Lower lobe of right lung (tissue), 2 donors: ENCODE data around the gene KCNA1. TPM values are rescaled to one million over a fixed set of nuclear protein-coding genes. Genes with fewer than 3 reads are reported as not detected.

Source experiments
- ATAC-seq, 2 donors: fragments of 200-7000 bp; cut with Tn5 transposase; one replicate each; pipeline ENCODE4 v1.9.1; 2020 to 2022; ENCODE audit warnings: mild to moderate bottlenecking in 2 of 2, moderate library complexity in 2 of 2
- DNase-seq: peaks from one replicate; pipeline ENCODE4 v3.0.0-alpha.2; 2020
- H3K27ac ChIP-seq: fragments of 200-600 bp; one replicate; pipeline ENCODE4 v1.8.0; 2022
- H3K27me3 ChIP-seq: fragments of 200-600 bp; one replicate; pipeline ENCODE4 v1.8.0; 2022; ENCODE audit warnings: low read depth
- H3K36me3 ChIP-seq: fragments of 200-600 bp; one replicate; pipeline ENCODE4 v1.8.0; 2022; ENCODE audit warnings: mild to moderate bottlenecking
- H3K4me1 ChIP-seq: fragments of 200-600 bp; one replicate; pipeline ENCODE4 v1.8.0; 2022
- H3K4me3 ChIP-seq: fragments of 200-600 bp; one replicate; pipeline ENCODE4 v1.8.0; 2022; ENCODE audit warnings: mild to moderate bottlenecking
- H3K9me3 ChIP-seq: fragments of 200-600 bp; one replicate; pipeline ENCODE4 v1.8.0; 2022
- CTCF ChIP-seq: fragments of 200-600 bp; IDR thresholded peaks from one replicate; pipeline ENCODE4 v1.8.0; 2022; ENCODE audit warnings: antibody characterized with exemption, mild to moderate bottlenecking
- intact Hi-C: fragments of 100-400 bp; cut with DNase I; formaldehyde crosslinking; loops from one replicate; pipeline ENCODE4 v1.11.0; 2022
- long read RNA-seq: library from polyadenylated mRNA; unstranded; transcript quantifications from one replicate; pipeline ENCODE4 v2.0.0, GENCODE V29; 2021
- total RNA-seq: library from RNA; stranded (reverse); fragmentation: NEBNext Ultra II Directional; extraction: Animal tissue kit (Norgen Biotek cat#: 25700); gene quantifications from one replicate; pipeline ENCODE4 v1.2.1, GENCODE V29; 2021
- donor health status: DM: no; HTN: yes; CAD: no; lungs with severe emphysema.

KCNA1 gene
- not detected for total RNA-seq
- long read RNA-seq = 0 reads

DNA sequence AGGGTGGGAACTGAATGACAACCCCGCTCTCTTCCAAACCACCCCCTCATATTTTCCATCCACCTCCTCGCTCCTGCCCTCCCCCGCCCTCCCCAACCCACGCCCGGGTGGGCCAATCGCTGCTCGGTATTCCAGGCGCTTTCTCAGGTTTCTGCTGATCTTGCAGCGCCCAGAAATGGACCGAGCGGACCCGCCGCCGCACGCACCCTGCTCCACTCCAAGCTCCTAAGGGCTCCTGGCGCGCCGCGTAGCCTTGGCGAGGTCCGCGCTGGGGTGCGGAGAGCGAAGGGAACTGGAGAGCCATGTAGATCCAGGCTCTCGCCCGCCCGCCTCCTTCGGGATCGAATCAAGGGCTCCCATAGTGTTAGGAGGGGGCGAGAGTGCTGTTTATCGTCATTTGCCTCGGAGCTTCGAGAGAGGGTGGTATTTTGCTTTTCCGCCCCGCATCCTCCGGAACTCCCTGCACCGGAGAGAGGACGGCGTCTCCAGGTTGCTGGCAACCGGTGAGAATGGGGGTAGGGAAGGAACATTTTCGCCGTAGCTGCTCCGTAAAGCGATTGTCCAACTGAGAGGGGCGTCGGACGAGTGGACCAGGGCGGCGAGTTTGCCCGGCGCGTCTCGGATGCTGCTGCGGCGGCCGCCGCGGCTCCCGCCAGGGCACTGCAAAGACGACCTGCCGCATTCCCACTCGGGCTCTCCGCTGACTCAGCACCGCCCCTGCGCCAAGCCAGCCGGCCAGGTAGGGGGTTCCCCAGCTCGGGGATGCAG lies at the start of gene KCNA1:
Gene KCNA1 (plus strand): TSS at position 172 of the 768 bp plus-strand sequence. CDS start 1,474 bp downstream, outside the sequence.
- Histone ChIP-seq H3K36me3 (no peaks in the 10 kb centered on the region), H3K27me3 (peaks cover 79% of the 10 kb centered on the region), H3K9me3 (no peaks in the 10 kb centered on the region), H3K4me1 (peaks cover 26% of the 10 kb centered on the region), H3K4me3 (peak within 1 kb of the TSS; percentile 43), H3K27ac (no peak within 1 kb of the TSS)
- no peak for DNase-seq
- no peak for TF ChIP-seq CTCF
- ATAC-seq = peak; percentile 35 to 43
- intact Hi-C loops = no loop called here

DNA sequence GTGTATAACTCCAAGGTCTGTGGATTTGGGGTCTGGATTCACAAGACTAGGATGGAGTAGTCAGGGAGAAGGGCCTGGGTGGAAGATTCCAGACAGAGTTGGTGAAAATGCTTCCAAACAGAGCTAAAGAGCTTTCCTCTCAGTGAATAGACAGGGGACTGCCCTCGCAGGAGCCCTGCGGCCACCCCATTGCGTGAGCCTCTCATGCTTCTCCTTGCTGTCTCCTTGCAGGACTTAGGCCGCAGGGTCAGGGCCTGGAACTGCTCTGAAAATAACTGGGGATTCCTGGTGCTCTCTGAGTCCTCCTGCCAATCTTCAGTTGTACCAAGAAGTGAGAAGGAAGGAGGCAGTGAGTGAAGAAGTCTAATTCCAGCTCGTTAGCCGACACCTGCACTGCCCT lies 49.0 kb upstream of the KCNA1 start:
- H3K4me1 ChIP-seq = peaks cover 13% of the 10 kb centered on the region
- intact Hi-C loops = no loop called here
- DNase-seq (no peak), ATAC-seq (no peak)
- H3K4me3 ChIP-seq = no peak overlapping the region
- H3K27ac ChIP-seq = no peak overlapping the region
- H3K9me3 ChIP-seq = no peaks in the 10 kb centered on the region
- peaks cover 41% of the 10 kb centered on the region for H3K27me3 ChIP-seq
- no peak for TF ChIP-seq CTCF
- no peaks in the 10 kb centered on the region for H3K36me3 ChIP-seq

DNA sequence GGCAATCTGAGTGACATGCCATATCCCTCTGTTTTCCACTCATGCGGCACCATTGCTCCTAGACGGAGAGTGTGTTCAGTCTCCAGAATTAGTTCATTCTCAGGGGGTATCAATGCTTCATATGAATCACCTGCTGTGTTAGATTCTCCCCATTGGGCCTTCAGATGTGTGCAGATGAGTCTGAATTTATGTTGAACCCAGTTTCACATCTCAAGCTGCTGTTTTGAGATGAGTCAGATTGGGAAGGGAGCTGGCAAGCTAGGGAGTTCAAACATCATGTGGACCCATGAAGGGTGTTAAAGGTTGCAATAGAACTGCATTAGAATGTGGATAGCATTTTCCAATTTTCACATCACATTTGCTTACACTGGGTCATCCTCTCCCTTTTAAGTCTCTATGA lies 46.9 kb upstream of the KCNA1 start:
- intact Hi-C loops = no loop called here
- Histone ChIP-seq H3K27ac (no peak overlapping the region), H3K4me3 (no peak overlapping the region), H3K9me3 (no peaks in the 10 kb centered on the region), H3K4me1 (peaks cover 8% of the 10 kb centered on the region), H3K27me3 (peaks cover 36% of the 10 kb centered on the region), H3K36me3 (no peaks in the 10 kb centered on the region)
- TF ChIP-seq CTCF = no peak
- ATAC-seq = no peak
- DNase-seq = no peak

DNA sequence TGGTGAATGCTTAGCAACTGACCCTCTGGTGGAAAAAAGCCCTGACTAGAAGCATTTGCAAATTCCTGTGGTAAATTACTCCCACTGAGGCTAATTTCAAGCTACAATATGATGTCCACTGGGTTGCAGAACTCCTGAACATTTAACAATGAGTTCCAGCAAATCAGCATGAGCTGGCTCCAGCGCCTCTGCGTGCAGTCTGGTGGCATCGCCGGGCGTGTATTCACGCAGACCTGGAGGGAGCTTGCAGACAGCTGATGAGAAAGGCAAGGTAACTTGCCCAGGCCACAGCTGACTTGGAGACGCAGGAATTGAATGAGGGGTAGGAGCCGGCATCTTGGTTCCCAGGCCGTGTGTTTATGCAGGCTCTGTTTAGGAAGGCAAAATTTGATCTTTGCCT lies 45.1 kb upstream of the KCNA1 start:
- Histone ChIP-seq H3K4me1 (no peaks in the 10 kb centered on the region), H3K27me3 (peaks cover 41% of the 10 kb centered on the region), H3K9me3 (no peaks in the 10 kb centered on the region), H3K27ac (no peak overlapping the region), H3K4me3 (no peak overlapping the region), H3K36me3 (no peaks in the 10 kb centered on the region)
- no peak for ATAC-seq
- intact Hi-C loops = no loop called here
- no peak for DNase-seq
- TF ChIP-seq CTCF = no peak

DNA sequence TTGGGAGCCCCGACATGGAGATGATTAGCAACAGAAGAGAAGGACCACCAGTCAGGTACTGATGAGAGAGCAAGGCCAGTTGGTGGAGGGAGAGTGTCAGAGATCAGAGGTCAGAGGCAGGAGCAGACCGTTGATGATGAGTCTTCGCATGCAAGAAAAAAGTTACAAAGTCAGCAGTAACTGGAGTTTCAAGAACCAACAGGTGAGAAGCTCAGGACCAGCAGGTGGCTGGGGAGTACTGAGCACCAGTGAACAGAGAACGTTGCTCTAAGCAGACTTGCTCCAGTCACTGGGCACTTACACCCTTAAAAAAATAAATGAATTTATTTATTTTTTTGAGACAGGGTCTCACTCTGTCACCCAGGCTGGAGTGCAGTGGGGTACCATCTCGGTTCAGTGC lies 44.5 kb upstream of the KCNA1 start:
- H3K4me3 ChIP-seq = no peak overlapping the region
- no peaks in the 10 kb centered on the region for H3K36me3 ChIP-seq
- H3K27me3 ChIP-seq = peaks cover 39% of the 10 kb centered on the region
- H3K4me1 ChIP-seq = no peaks in the 10 kb centered on the region
- ATAC-seq (no peak), DNase-seq (no peak)
- no peaks in the 10 kb centered on the region for H3K9me3 ChIP-seq
- intact Hi-C loops = no loop called here
- no peak overlapping the region for H3K27ac ChIP-seq
- no peak for TF ChIP-seq CTCF
